Nephron (organoid): ENCODE measurements around the gene CDK5RAP1.

Experiments
- H3K27ac Mint-ChIP-seq, 3 experiments: 2 replicates each; pipeline ENCODE4 v1.8.0; 2020; ENCODE audit warnings: mixed read lengths in 3 of 3, mild to moderate bottlenecking in 2 of 3, moderate library complexity in 1 of 3
- H3K27me3 Mint-ChIP-seq: 2 replicates; pipeline ENCODE4 v1.8.0; 2021; ENCODE audit warnings: low read depth, mild to moderate bottlenecking, moderate library complexity, mixed read lengths
- H3K36me3 Mint-ChIP-seq: 2 replicates; pipeline ENCODE4 v1.8.0; 2020; ENCODE audit warnings: low read depth, mixed read lengths
- H3K4me1 Mint-ChIP-seq: 2 replicates; pipeline ENCODE4 v1.8.0; 2020; ENCODE audit warnings: mixed read lengths
- H3K4me3 Mint-ChIP-seq, 3 experiments: 2 replicates each; pipeline ENCODE4 v1.8.0; 2020; ENCODE audit warnings: mild to moderate bottlenecking in 3 of 3, mixed read lengths in 3 of 3, moderate library complexity in 2 of 3
- H3K9me3 Mint-ChIP-seq: 2 replicates; pipeline ENCODE4 v1.8.0; 2020; ENCODE audit warnings: mixed read lengths
- TF ChIP-seq, protein P1 (sequence below), 3 experiments: fragments of 200-600 bp; sonication (generic); IDR thresholded peaks; one replicate each; pipeline ENCODE4 v1.5.0; 2021; ENCODE audit warnings: antibody characterized with exemption in 3 of 3; ENCODE audit not compliant: unreplicated experiment in 3 of 3

Gene CDK5RAP1

DNA sequence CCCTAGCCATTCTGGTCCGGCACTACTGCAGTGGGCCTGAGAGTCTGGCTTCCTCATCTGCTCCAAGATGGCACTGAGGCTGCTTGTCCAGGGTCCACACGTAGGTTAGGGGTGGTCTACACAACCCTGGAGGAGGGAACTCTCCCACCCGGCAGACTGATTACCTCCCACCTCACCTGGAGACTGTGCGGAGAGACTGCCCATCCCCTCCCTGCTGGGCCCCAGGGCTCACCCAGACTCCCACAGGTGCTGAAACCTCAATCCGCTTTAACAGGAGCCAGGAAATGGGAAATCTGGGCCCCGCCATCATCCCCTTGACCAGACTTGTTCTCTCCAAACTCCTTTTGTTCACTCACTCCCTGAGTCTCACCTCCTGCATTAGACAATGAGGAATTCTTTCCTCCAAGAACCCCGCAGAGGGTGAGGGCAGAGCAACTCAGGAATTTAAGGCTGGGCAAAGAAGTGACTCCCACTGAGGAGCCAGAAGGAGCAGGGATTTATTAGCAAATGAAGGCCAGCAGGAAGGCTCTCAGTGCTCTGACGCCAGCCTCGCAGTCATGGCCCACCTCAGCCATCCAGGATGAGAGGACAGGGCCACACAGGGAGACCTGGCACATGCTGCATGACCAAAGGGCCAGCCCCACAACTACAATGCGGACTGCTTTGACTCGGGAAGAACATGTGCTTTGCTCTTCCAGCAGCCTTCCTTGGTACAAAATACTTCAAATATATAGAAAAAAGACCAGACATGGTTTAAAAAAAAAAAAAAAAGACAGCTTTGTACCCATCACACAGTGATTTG is 53.0 kb downstream of the CDK5RAP1 start:
- Mint-ChIP-seq H3K4me1 (no peaks in the 10 kb centered on the region), H3K27ac (no peak overlapping the region), H3K36me3 (peaks cover 8% of the 10 kb centered on the region), H3K4me3 (no peak overlapping the region), H3K9me3 (no peaks in the 10 kb centered on the region), H3K27me3 (no peaks in the 10 kb centered on the region)
- TF ChIP-seq, protein P1, sequence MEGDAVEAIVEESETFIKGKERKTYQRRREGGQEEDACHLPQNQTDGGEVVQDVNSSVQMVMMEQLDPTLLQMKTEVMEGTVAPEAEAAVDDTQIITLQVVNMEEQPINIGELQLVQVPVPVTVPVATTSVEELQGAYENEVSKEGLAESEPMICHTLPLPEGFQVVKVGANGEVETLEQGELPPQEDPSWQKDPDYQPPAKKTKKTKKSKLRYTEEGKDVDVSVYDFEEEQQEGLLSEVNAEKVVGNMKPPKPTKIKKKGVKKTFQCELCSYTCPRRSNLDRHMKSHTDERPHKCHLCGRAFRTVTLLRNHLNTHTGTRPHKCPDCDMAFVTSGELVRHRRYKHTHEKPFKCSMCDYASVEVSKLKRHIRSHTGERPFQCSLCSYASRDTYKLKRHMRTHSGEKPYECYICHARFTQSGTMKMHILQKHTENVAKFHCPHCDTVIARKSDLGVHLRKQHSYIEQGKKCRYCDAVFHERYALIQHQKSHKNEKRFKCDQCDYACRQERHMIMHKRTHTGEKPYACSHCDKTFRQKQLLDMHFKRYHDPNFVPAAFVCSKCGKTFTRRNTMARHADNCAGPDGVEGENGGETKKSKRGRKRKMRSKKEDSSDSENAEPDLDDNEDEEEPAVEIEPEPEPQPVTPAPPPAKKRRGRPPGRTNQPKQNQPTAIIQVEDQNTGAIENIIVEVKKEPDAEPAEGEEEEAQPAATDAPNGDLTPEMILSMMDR (IDR thresholded peaks at IDR 0.05; ENCODE audit: unreplicated experiment in 3 of 3), result no peak

DNA sequence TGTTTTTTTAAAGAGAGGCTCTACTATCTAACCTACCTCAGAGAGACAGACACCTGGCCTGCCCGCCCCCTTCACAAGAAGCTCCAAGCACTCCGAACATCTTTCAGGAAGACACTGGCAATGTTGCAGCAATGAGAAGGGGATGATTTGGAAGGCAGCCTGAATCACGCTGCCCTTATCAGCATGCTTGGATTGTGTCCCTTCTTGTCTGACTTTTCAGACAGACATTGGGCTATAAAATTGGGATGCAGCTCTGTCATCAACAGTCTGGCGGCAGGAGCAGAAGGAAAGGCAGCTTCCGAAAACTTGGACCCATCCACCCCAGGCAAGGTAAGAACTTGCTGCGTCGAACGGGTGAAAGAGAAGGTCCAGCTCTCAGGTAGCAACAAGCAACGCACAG is 56.0 kb downstream of the CDK5RAP1 start:
- Mint-ChIP-seq H3K9me3 (no peaks in the 10 kb centered on the region), H3K4me3 (no peak overlapping the region), H3K27ac (no peak overlapping the region), H3K36me3 (peaks cover 8% of the 10 kb centered on the region), H3K4me1 (no peaks in the 10 kb centered on the region), H3K27me3 (no peaks in the 10 kb centered on the region)
- TF ChIP-seq, protein P1 (IDR thresholded peaks at IDR 0.05; ENCODE audit: unreplicated experiment in 3 of 3), result no peak

DNA sequence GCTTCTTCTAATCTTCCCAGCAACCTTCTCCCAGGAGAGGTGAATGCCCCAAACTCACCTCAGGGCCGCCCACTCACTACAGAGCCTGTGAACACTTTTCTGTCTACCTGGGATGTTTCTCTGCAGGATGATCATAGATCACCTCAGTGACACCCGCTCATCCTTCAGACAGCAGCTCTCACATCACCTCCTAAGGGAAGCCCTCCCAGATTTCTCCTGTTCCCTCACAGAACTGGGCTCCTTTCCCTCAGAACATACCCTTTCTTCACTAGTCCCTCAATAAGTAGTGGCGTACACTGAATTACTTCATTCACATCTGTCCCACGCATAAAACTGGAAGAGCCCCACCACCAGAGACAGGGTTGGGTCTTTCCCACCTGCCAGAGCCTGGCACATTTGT is 57.8 kb downstream of the CDK5RAP1 start:
- no peaks in the 10 kb centered on the region for H3K4me1 Mint-ChIP-seq
- TF ChIP-seq, protein P1 (IDR thresholded peaks at IDR 0.05; ENCODE audit: unreplicated experiment in 3 of 3), result no peak
- no peaks in the 10 kb centered on the region for H3K9me3 Mint-ChIP-seq
- no peaks in the 10 kb centered on the region for H3K36me3 Mint-ChIP-seq
- no peaks in the 10 kb centered on the region for H3K27me3 Mint-ChIP-seq
- H3K27ac Mint-ChIP-seq, result no peak overlapping the region
- no peak overlapping the region for H3K4me3 Mint-ChIP-seq

DNA sequence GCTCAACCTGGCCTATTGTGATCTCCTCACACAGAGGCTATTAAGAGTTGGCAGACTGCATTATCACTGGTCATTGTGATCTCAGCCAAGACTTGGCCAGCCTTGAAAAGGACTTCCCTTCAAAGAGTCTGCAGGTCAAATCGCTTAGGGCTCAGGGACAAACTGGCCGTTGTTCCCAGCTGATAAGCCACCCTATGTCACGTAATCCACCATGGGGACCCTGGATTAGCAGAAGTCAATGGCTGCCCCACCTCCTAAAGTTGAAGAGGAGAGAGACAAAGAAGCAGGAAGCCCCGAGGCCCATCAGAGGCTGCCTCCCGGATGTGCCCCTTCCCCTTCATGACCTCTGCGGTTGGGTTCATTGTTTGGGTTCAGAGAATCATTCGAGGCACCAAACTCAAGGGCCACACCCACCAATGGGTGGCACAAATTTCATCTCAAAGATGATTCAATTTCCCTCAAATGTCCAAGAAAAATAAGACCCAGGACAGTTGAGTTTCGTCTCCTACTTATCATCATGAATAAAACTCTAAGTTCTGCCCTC is 61.7 kb downstream of the CDK5RAP1 start:
- no peaks in the 10 kb centered on the region for H3K36me3 Mint-ChIP-seq
- TF ChIP-seq, protein P1 (IDR thresholded peaks at IDR 0.05; ENCODE audit: unreplicated experiment in 3 of 3), result no peak
- H3K9me3 Mint-ChIP-seq, result no peaks in the 10 kb centered on the region
- no peak overlapping the region for H3K4me3 Mint-ChIP-seq
- H3K4me1 Mint-ChIP-seq, result no peaks in the 10 kb centered on the region
- peaks cover 4% of the 10 kb centered on the region for H3K27me3 Mint-ChIP-seq
- no peak overlapping the region for H3K27ac Mint-ChIP-seq

DNA sequence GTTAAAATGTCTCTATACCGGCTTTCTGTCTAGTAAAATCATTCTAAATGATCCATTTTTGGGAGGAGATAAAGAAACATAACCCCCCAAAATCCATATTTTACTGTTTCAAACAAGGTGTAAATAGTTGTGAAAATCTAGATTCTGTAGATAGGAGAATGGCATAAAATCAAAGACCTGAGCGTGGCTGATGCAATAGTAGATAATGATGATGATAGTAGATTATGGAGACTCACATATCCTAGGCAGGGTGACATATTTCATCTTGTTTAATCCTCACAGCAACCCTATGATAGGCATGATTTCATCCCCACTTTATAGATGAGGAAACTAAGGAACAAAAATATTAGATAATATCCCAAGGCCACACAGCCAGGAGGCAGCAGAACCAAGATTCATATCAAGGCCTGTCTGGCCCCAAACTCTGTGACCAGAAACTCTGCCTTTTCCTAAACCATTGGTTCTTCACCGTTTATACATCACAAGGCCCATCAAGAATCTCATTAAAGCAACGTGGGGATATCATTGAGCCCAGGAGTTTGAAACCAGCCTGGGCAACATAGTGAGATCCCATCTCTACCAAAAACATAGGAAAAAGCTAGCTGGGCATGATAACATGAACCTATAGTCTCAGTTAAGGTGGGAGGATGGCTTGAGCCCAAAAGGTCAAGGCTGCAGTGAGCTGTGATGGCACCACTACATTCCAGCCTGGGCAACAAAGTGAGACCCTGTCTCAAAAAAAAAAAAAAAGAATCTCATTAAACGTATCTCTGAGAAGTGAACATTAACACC is 62.7 kb downstream of the CDK5RAP1 start:
- H3K36me3 Mint-ChIP-seq, result no peaks in the 10 kb centered on the region
- no peaks in the 10 kb centered on the region for H3K9me3 Mint-ChIP-seq
- TF ChIP-seq, protein P1 (IDR thresholded peaks at IDR 0.05; ENCODE audit: unreplicated experiment in 3 of 3), result no peak
- no peaks in the 10 kb centered on the region for H3K4me1 Mint-ChIP-seq
- peaks cover 10% of the 10 kb centered on the region for H3K27me3 Mint-ChIP-seq
- H3K4me3 Mint-ChIP-seq, result no peak overlapping the region
- H3K27ac Mint-ChIP-seq, result no peak overlapping the region
